IPS-18c (cell line): Measurements from ENCODE around the gene SENP2.

Experiments used
- H3K4me3 ChIP-seq: 2 replicates; pipeline ENCODE4 v1.7.0; 2013; ENCODE audit warnings: low read depth, mild to moderate bottlenecking, low read length, moderate library complexity; ENCODE audit not compliant: insufficient read depth
- H3K9me3 ChIP-seq: one replicate; pipeline ENCODE4 v1.6.1; 2013; ENCODE audit warnings: mild to moderate bottlenecking, low read length, moderate library complexity; ENCODE audit not compliant: control insufficient read depth, insufficient read depth

SENP2 gene

GRCh38 chr3:185582236-185582635, 3.9 kb upstream of the SENP2 start:
- peak overlapping the region; percentile 82 for H3K4me3 ChIP-seq
- no peaks in the 10 kb centered on the region for H3K9me3 ChIP-seq

- Histone ChIP-seq H3K9me3 (no peaks in the 10 kb centered on the region), H3K4me3 (peak overlapping the region; percentile 82)
Observed at GRCh38 chr3:185582871-185583270, 3.2 kb upstream of the SENP2 start.

DNA sequence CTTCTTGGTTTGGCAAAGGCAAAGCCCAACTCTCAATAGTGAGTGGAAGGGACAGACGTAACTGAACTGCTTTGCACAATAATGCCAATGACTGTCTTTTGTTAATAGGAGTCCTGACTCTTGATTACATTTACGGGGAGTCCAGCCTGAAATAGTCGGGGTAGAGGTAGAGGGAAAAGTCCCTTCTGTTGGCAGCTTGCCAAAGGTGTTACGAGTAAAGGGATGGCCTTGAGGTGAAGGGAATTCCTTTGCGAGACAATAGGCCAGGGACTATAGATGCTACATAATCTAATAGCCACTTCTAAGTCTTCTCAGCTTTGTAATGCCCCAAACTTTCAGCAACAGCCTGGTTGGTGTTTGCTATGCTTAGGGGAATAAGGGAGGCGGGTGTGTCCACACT, 2.2 kb upstream of the SENP2 start:
- Histone ChIP-seq H3K4me3 (peak overlapping the region; percentile 82; the same call in 1 of the 2 replicates), H3K9me3 (no peaks in the 10 kb centered on the region)

DNA sequence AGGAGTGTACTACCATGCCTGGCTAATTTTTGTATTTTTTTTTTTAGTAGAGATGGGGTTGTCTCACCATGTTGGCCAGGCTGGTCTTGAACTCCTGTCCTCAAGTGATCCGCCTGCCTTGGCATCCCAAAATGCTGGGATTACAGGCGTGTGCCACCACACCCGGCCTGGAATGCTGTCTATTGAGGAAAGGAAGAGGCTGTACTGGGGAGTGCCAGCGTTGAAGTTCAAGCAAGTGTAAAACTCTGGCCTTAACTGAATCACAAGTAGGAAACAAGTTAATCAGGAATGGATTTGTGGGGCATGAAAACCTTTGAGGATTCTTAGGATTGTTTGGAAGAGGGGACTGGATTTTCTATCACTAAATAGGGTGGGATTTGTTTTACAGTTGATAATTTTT, 1.4 kb upstream of the SENP2 start:
- no peaks in the 10 kb centered on the region for H3K9me3 ChIP-seq
- H3K4me3 ChIP-seq = no peak overlapping the region; the same call in 1 of the 2 replicates

GRCh38 chr3:185585518-185585858, 607 bp upstream of the SENP2 start:
- peak overlapping the region; percentile 50 for H3K4me3 ChIP-seq

GRCh38 chr3:185586686-185587039, 568 bp downstream of the SENP2 start:
- peak overlapping the region; percentile 56 for H3K4me3 ChIP-seq
- no peaks in the 10 kb centered on the region for H3K9me3 ChIP-seq

More at GRCh38 chr3:185585518-185585858, 607 bp upstream of the SENP2 start:
- H3K9me3 ChIP-seq = no peaks in the 10 kb centered on the region

GRCh38 chr3:185594073-185594472, 8.0 kb downstream of the SENP2 start:
- Histone ChIP-seq H3K9me3 (no peaks in the 10 kb centered on the region), H3K4me3 (no peak overlapping the region)

DNA sequence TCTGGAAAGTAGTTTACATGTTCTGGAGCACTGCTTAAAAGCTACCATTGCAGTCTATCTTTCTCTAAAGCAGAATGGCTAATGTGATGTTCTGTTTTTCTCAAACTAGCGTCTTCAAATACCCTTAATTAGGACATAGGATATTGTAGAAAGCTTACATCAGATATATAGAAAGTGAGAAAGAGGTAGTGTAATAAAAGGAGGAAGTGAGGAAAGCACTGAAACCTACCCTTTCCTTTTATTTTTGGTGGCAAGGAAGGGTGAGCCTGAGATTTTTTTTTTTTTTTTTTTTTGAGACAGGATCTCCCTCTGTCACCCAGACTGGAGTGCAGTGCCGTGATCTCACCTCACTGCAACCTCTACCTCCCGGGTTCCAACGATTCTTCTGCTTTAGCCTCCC, 9.4 kb downstream of the SENP2 start:
- Histone ChIP-seq H3K4me3 (no peak overlapping the region), H3K9me3 (no peaks in the 10 kb centered on the region)

- no peak overlapping the region for H3K4me3 ChIP-seq
- H3K9me3 ChIP-seq = no peaks in the 10 kb centered on the region
Observed at GRCh38 chr3:185605566-185605965, 19.5 kb downstream of the SENP2 start.

- H3K4me3 ChIP-seq = no peak overlapping the region
Observed at GRCh38 chr3:185606196-185606595, 20.1 kb downstream of the SENP2 start.

DNA sequence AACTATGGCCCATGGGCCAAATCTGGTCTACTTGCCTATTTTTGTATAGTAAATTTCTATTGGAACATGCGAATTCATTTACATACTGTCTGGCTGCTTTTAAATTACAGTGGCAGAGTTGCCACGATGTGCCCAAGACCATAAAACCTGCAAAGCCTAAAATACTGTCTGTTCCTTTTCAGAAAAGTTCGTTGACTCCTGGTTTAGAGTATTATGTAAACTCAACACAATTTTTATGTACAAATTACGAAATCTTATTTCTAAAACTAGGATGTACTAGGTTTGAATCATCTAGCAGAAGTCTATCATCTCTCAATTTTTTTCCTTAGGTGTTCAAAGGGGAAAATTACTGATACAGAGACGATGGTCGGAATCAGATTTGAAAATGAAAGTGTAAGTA, 26.9 kb downstream of the SENP2 start:
- Histone ChIP-seq H3K4me3 (no peak overlapping the region), H3K9me3 (no peaks in the 10 kb centered on the region)

More at GRCh38 chr3:185606196-185606595, 20.1 kb downstream of the SENP2 start:
- H3K9me3 ChIP-seq = no peaks in the 10 kb centered on the region

DNA sequence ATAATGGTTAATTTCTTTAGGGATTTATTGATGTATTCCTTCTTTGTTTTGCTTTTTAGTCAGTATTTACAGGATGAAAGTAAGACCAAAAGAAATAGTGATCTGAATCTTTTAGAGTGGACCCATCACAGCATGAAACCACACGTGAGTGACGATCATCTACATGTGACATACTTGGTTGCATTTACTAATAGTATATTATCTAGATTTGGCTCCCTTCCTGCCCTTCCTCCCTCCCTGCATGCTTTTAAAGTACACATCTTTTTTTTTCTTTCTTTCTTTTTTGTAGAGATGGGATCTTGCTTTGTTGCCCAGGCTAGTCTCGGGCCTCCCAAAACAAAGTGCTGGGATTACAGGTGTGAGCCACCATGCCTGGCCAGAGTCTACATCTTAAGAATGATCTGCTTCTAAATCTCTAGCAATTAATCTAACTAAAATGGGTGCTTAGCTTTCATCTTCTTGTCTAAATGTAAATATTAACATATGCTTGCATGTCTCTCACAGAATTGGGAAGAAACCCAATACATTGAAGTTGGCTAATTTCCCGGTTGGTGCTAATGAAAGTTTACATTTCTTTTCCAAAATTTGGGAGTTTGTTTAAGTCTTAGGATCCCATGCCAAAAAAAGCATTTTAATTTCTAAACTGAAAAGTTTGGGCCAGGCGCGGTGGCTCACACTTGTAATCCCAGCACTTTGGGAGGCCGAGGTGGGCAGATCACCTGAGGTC, 38.0 kb downstream of the SENP2 start:
- Histone ChIP-seq H3K9me3 (no peaks in the 10 kb centered on the region), H3K4me3 (no peak overlapping the region)

DNA sequence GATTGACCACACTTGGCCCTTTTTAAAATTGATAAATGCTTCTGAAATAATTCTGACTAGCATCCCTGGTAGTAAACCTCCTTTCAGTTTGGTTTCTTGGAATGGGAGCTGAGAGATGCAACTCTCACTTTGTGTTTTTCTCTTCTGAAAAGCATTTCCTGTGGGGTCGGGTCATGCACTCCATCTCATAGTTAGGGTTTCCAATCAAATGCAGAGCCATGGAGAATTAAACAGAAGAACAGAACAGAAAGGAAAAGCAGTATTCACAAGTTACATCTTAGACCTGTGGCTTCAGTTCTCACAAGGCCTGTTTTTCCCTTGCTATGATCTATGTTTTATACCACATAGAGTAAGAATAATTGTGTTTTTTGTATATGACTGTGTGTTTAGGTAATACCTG, 39.7 kb downstream of the SENP2 start:
- Histone ChIP-seq H3K4me3 (no peak overlapping the region), H3K9me3 (no peaks in the 10 kb centered on the region)

- H3K4me3 ChIP-seq = no peak overlapping the region
- H3K9me3 ChIP-seq = no peaks in the 10 kb centered on the region
Observed at GRCh38 chr3:185629554-185630181, 43.6 kb downstream of the SENP2 start.

- no peaks in the 10 kb centered on the region for H3K9me3 ChIP-seq
Observed at GRCh38 chr3:185630182-185630622, 44.1 kb downstream of the SENP2 start.

GRCh38 chr3:185631108-185631507, 45.0 kb downstream of the SENP2 start:
- Histone ChIP-seq H3K4me3 (no peak overlapping the region), H3K9me3 (no peaks in the 10 kb centered on the region)

More at GRCh38 chr3:185630182-185630622, 44.1 kb downstream of the SENP2 start:
- no peak overlapping the region for H3K4me3 ChIP-seq

DNA sequence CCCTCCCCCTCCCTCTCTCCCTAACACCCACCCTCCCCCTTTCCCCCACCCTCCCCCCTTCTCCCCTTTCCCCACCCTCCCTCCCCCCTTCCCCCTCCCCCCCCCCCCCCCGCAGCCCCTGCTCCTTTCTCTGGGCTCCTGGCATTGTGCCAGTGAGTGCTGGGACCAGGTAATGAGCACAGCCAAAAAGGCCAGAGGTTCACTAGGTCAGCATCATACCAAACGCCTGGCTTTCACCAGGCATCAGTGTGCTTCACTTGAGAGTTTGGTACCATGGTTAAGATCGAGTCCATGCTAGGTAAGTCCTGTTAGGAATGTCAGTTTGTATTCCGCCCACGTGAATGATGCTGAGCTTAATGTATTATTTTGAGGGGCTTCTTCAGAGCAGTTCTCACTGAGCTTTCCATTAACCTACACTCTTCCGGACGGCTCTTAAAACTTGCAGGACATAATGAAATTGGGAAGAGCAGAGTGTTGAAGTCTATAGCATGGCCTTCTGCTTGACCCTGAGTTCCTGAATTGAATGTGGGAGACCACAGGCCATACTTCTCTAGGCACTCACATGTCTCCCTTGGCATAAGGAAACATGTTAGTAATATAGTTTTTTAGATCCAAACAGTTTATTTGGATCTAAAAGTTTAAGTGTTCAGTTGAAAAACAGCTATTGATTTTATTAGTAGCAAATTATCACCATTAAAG, 45.6 kb downstream of the SENP2 start:
- Histone ChIP-seq H3K9me3 (no peaks in the 10 kb centered on the region), H3K4me3 (no peak overlapping the region)

- Histone ChIP-seq H3K4me3 (no peak overlapping the region), H3K9me3 (no peaks in the 10 kb centered on the region)
Observed at GRCh38 chr3:185632996-185633395, 46.9 kb downstream of the SENP2 start.
